ENCODE results near the gene KCNMA1.
A peak's percentile ranks its signal among the peaks of the same experiment; 100 is the strongest.
"Not testable (repeated sequence)": the region's sequence is repeated elsewhere in the genome, so short reads cannot be mapped to it uniquely, and the experiment has no call there.

KCNMA1 gene

GRCh38 chr10:77436257-77436975 lies 201.2 kb downstream of the KCNMA1 start:
- DNase-seq = no peak

GRCh38 chr10:77433546-77433945 lies 204.1 kb downstream of the KCNMA1 start:
- DNase-seq = no peak

GRCh38 chr10:77431980-77432797 lies 205.4 kb downstream of the KCNMA1 start:
- no peak for DNase-seq

DNA sequence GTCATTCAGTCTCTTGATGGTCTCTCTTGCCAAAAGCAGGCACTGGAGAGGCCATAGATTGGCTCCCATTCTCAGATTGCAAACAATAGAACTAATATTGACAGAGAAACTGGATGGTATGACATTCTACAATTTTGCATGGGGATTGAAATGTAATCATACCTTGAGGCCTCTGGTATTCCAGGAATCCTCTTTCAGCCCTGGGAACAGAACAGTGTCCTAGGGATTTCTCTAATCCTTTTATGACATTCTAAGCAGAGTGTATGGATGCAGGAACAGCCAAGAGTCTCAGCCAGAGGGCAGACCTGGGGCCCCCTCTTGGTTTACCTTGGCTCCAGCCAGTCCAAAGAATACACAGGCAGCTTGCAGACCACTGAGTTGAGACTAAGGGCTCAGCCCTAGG lies 206.4 kb downstream of the KCNMA1 start:
- DNase-seq = no peak

DNA sequence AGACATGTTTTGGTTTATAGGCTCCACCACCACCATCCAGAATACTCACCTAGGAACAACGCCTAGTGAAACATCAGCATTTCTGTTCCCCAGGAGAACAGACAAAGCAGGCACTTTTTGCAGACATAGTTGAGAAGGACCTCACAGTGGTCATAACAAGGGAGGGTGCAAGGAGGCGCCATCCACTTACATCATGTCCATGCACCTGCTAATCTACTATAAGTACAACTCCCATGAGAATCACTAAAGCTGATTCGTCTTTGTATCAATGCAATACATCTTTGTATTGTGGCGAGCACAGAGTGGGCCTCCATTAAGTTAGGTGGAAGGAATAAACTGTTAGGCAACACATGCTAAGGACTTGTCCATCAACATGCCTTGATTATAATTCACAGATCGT lies 207.1 kb downstream of the KCNMA1 start:
- no peak for DNase-seq

GRCh38 chr10:77428691-77429395 lies 208.8 kb downstream of the KCNMA1 start:
- peak; percentile 22 for DNase-seq

DNA sequence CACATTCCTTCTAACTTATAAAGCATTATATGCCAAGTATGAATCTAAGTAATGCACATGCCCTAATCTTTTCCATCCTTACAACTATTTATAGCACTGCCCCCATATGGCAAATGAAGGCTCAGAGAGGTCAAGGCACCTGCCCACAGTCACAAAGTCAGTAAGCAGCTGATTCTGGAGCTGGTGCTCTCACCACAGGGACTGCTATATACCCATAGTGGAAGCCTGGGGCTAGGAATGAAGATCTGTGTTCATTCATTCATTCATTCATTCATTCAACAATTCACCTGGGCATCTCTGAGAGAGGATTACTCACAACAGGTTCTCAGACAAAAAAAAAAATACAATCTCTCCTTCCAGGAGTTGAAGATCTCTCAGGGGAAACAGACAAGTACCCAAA lies 213.4 kb downstream of the KCNMA1 start:
- DNase-seq = no peak

- DNase-seq = peak; percentile 54
Observed at GRCh38 chr10:77422491-77423338, 214.9 kb downstream of the KCNMA1 start.

- DNase-seq = no peak
Observed at GRCh38 chr10:77421591-77421990, 216.0 kb downstream of the KCNMA1 start.

GRCh38 chr10:77420947-77421523 lies 216.6 kb downstream of the KCNMA1 start:
- DNase-seq = no peak

DNA sequence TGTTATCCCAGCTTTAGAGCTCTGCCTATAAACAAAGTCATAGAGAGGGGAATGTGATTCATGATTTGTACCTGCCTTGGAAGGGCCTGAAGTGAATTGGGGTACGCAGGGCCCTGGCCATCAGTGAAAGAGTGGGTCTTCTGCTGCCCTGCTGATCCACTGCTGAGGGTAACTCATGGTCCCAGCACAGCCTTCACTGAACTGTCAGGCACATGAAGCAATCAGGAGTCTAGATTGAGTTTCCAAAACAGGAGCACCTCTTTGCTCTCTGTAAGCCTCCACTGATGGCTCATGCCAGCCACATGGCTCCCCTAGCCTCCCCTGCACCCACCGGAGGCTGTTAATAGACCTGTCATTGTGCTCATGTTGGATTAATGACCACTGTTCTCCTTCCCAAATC lies 217.6 kb downstream of the KCNMA1 start:
- no peak for DNase-seq

DNA sequence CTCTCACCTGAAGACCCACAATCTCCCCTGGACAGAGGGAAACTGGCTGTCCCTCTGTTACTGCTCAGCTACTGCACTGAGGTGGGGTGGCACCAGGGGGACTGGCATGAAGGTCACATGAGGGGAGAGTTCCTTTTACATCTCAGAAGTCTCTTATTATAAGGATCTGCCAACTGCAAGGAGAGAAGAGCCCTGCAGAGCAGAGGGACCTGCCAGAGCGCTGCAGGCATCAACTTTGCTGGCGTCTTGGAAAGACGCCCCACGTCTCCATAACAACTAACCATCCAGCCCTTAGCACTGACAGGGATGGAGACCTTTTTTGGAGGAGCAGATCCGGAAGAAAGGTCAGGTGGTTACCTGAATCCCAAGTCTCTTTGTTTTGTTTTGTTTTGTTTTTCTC lies 218.6 kb downstream of the KCNMA1 start:
- no peak for DNase-seq

- DNase-seq = no peak
Observed at GRCh38 chr10:77417806-77418640, 219.6 kb downstream of the KCNMA1 start.

- no peak for DNase-seq
Observed at GRCh38 chr10:77417359-77417758, 220.2 kb downstream of the KCNMA1 start.

GRCh38 chr10:77416311-77417135 lies 221.1 kb downstream of the KCNMA1 start:
- DNase-seq = no peak

DNA sequence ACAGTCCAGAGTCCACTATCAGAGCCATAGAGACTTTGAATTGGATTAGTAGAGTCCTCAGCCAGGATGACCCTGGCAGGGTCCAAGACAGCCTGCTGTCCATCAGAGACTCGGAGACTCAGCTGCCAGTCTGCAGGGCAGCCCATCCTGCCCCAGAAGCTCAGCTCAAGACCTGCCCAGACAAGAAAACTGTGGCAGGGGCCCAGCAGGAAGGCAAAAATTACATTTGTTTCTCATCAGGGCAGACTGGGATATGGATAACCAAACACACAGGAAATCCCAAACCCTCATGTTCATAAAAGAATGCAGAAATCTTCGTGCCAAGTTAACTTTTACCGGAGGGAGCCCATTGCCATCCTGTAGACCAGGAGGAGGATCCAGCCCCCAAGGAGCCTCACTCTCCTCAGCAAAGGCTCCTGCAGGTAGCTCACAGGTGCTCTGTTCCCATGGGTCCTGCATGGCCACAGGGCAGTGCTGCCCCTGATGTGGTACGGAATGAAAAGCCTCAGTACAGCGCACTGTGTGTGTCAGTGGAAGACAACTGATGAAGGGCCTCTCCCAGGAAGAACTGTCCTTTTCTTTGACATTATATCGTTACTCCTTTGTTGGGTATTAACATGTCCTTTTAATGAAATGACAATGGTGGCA lies 222.2 kb downstream of the KCNMA1 start:
- no peak for DNase-seq

GRCh38 chr10:77413231-77413630 lies 224.4 kb downstream of the KCNMA1 start:
- DNase-seq = no peak

DNA sequence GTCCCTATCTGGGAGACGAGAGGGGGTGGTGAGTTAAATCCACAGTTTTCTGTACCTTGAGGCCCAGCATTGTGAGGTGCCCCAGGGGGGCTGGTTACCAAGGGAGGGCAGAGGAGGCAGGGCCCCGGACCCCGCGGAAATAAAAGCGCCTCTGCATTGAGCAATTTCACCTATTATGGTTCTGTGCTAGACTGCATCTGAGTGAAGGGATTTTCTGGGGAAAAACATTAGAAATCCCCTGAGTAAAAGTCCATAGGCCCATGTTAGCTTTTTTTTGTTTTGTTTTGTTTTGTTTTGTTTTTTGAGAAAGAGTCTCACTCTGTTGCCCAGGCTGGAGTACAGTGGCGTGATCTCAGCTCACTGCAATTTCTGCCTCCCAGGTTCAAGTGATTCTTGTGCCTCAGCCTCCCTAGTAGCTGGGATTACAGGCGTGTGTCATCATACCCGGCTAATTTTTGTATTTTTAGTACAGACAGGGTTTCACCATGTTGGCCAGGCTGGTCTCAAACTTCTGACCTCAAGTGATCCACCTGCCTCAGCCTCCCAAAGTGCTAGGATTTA lies 225.0 kb downstream of the KCNMA1 start:
- DNase-seq = not testable (repeated sequence)

DNA sequence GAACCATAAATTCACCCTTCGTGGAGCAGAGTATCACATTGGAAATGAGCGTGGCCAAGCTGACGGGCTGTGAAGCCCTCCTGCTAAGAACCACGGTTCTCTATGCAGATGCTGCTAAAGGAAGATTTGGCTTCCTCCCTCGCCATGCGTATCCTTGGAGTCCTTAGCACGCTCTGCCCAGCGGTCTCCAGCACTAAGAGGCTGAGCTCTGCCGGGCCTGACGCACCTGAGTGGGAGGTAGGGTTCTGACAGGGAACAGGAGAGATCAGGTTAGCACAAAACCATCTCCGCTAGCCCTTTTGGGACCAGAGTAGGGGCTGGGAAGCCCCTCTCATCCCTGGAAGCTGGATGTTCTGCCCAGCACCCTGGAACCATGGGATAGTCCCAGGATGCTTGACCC lies 225.8 kb downstream of the KCNMA1 start:
- DNase-seq = no peak

- DNase-seq = no peak
Observed at GRCh38 chr10:77410523-77410922, 227.1 kb downstream of the KCNMA1 start.
